ENCODE results near the gene ATF7. TPM values are rescaled to one million over a fixed set of nuclear protein-coding genes. Genes with fewer than 3 reads are reported as not detected.

ATF7 gene
- total RNA-seq, 2 donors from 2014 or later, result 28.1 to 31.5 TPM

GRCh38 chr12:53505086-53505485 is 121.1 kb downstream of the ATF7 start:
- Mint-ChIP-seq H3K9me3 (no peaks in the 10 kb centered on the region), H3K27me3 (no peaks in the 10 kb centered on the region), H3K36me3 (ENCODE audit: low read depth) (peaks cover 33% of the 10 kb centered on the region), H3K4me1 (peaks cover 10% of the 10 kb centered on the region), H3K4me3 (no peak overlapping the region), H3K27ac (no peak overlapping the region)
- ATAC-seq (replicated peaks), result no peak

DNA sequence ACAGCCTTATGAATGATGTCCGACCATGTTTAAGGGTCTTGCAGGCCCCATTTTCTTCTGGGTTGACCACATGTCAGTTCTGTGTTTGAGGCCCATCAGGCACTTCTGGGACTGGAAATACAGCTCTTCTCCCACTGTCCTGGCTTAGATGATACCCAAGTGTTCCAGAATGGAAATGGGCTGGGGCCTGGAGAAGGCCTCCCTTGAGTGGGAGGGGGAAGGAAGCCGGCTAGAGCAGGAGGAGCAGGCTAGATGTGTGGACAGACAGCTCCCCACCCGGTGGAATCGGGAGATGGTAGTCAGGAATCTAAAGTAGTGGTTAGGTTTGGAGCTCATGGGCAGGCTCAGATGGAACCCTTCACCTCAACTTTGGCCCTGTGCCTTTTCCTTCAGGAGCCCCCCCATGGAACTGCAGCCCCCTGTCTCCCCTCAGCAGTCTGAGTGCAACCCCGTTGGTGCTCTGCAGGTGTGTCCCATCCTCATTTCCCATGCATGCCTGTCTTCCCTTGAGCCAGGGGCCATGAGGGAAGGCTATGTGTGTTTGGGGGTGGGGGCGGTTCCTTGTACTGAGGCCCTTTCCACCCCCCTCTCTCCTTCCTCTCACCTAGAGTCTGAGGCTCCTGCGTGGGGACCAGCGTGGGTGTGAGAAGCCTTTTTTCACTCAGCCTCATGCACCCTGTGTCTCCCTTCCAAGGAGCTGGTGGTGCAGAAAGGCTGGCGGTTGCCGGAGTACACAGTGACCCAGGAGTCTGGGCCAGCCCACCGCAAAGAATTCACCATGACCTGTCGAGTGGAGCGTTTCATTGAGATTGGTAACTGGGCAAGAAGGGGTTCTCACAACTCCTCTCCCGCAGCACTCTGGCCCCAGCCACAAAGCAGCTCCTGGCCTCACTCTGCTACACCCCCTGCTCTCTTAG is 121.9 kb downstream of the ATF7 start:
- H3K4me3 Mint-ChIP-seq, result no peak overlapping the region
- H3K36me3 Mint-ChIP-seq (ENCODE audit: low read depth), result peaks cover 33% of the 10 kb centered on the region
- no peak for ATAC-seq (replicated peaks)
- H3K27me3 Mint-ChIP-seq, result no peaks in the 10 kb centered on the region
- peaks cover 10% of the 10 kb centered on the region for H3K4me1 Mint-ChIP-seq
- H3K27ac Mint-ChIP-seq, result peak overlapping the region; percentile 67
- no peaks in the 10 kb centered on the region for H3K9me3 Mint-ChIP-seq

- Mint-ChIP-seq H3K27ac (peak overlapping the region; percentile 48), H3K27me3 (no peaks in the 10 kb centered on the region), H3K4me1 (peaks cover 10% of the 10 kb centered on the region), H3K4me3 (no peak overlapping the region), H3K9me3 (no peaks in the 10 kb centered on the region), H3K36me3 (ENCODE audit: low read depth) (peaks cover 33% of the 10 kb centered on the region)
- ATAC-seq (replicated peaks), result no peak
Measured at GRCh38 chr12:53502983-53503728, 123.0 kb downstream of the ATF7 start.

DNA sequence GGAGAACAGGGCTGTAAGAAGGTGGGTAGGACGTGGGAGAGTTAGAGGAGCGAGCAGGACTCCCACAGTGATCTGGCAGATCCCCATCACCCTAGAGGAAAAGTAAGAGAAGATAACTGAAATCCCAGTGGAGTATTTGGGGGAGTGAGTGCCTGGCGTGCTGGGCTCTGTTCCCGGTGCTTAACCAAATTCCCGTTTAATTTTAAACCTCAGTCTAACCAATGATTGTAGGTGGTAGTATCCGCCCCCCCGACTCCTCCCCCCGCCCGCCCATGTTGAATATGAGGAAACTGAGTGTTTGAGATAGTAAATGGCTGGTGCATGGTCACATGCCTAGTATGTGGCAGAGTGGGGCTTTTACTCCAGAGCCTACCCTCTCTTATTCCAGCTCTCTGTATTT is 123.9 kb downstream of the ATF7 start:
- ATAC-seq (replicated peaks), result no peak
- Mint-ChIP-seq H3K9me3 (no peaks in the 10 kb centered on the region), H3K27ac (peak overlapping the region; percentile 85), H3K4me1 (peaks cover 10% of the 10 kb centered on the region), H3K36me3 (ENCODE audit: low read depth) (peaks cover 31% of the 10 kb centered on the region), H3K4me3 (peak overlapping the region; percentile 86), H3K27me3 (no peaks in the 10 kb centered on the region)

DNA sequence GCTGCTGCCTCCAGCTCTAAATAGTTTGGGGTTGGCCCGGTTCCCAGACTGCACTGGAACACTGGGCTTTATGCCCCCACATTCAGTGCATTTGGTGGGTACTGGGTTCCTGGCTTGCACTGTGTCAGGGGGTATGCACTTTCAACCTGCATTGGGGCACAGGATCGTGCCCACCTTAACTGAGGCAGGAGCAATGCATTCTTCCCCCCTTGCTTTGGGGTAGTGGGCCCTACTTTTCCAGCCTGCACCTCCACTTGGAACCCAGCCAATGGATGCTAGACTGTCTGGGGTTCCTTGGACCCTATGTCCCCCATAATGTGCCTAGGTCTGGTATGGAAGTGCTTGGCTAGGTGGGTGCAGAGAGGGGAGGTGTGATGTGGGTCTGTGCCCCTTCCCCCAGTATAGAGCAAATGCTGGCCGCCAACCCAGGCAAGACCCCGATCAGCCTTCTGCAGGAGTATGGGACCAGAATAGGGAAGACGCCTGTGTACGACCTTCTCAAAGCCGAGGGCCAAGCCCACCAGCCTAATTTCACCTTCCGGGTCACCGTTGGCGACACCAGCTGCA is 124.5 kb downstream of the ATF7 start:
- H3K27me3 Mint-ChIP-seq, result no peaks in the 10 kb centered on the region
- no peak for ATAC-seq (replicated peaks)
- H3K4me1 Mint-ChIP-seq, result peaks cover 10% of the 10 kb centered on the region

DNA sequence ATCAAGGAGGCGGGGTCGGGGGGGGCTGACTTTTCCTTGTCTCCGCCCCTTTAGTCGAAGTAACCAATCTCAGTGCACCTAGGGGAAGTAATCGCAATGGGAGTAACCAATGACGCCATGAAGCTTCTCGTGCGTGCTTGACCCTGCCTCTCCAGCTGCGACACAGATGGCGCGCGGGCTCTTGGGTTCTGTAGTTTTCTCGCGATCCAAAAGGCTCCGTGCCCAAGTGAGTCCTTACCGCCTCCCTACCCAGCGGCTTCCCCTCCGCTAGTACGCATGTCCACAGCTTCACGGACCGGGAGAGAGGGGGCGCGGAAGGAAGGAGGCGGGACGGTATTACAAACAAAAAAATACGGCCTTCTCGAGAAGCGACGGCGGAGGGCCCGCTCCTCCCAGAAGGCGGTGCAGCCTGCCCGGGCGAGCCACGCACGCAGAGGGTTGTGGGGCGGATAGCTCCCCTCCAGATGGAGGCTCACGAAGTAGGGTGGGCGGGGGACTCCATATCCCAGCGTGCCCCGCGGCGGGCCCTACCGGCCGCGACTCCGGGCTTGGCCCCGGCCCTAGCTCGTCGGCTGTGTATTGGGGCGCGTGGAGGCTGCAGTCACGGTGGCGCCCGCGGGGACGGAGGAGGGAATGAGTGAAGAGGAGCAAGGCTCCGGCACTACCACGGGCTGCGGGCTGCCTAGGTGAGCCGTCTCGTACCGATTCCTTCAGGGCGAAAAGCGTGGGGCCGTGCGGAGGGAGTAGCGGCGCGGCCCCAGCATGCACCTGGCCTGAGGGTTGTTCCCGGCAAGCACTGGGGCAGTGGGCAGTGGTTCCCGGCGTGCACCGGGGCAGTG is 125.2 kb downstream of the ATF7 start, which contains the start of gene TARBP2:
TARBP2 (plus strand) TSS at position 508 of the 839 bp plus-strand sequence; CDS start at position 634, 126 bp downstream.
- Mint-ChIP-seq H3K9me3 (no peaks in the 10 kb centered on the region), H3K27ac (peak within 1 kb of the TSS; percentile 85), H3K36me3 (ENCODE audit: low read depth) (peaks cover 19% of the 10 kb centered on the region), H3K4me3 (peak within 1 kb of the TSS; percentile 86), H3K4me1 (peaks cover 10% of the 10 kb centered on the region), H3K27me3 (no peaks in the 10 kb centered on the region)
- peak; percentile 87 for ATAC-seq (replicated peaks)

More for the DNA sequence above, 124.5 kb downstream of the ATF7 start:
- peaks cover 25% of the 10 kb centered on the region for H3K36me3 Mint-ChIP-seq (ENCODE audit: low read depth)
- H3K9me3 Mint-ChIP-seq, result no peaks in the 10 kb centered on the region
- H3K4me3 Mint-ChIP-seq, result peak overlapping the region; percentile 86
- peak overlapping the region; percentile 85 for H3K27ac Mint-ChIP-seq

- Mint-ChIP-seq H3K27me3 (no peaks in the 10 kb centered on the region), H3K27ac (peak overlapping the region; percentile 85), H3K4me1 (peaks cover 10% of the 10 kb centered on the region), H3K4me3 (peak overlapping the region; percentile 86), H3K9me3 (no peaks in the 10 kb centered on the region), H3K36me3 (ENCODE audit: low read depth) (peaks cover 11% of the 10 kb centered on the region)
- no peak for ATAC-seq (replicated peaks)
Measured at GRCh38 chr12:53500142-53500775, 125.9 kb downstream of the ATF7 start.

GRCh38 chr12:53499266-53500141 is 126.7 kb downstream of the ATF7 start, which contains the start of gene MAP3K12:
MAP3K12 (minus strand) TSS chr12:53499458; CDS start chr12:53487391, 12,067 bp downstream.
- H3K4me3 Mint-ChIP-seq, result peak within 1 kb of the TSS; percentile 86
- no peaks in the 10 kb centered on the region for H3K27me3 Mint-ChIP-seq
- peaks cover 10% of the 10 kb centered on the region for H3K4me1 Mint-ChIP-seq
- peak within 1 kb of the TSS; percentile 85 for H3K27ac Mint-ChIP-seq
- no peaks in the 10 kb centered on the region for H3K9me3 Mint-ChIP-seq
- H3K36me3 Mint-ChIP-seq (ENCODE audit: low read depth), result peaks cover 4% of the 10 kb centered on the region
- ATAC-seq (replicated peaks), result peak; percentile 14

- H3K27me3 Mint-ChIP-seq, result no peaks in the 10 kb centered on the region
- peaks cover 19% of the 10 kb centered on the region for H3K4me1 Mint-ChIP-seq
- ATAC-seq (replicated peaks), result no peak
- no peaks in the 10 kb centered on the region for H3K9me3 Mint-ChIP-seq
- H3K4me3 Mint-ChIP-seq, result peak overlapping the region; percentile 86
- H3K27ac Mint-ChIP-seq, result peak overlapping the region; percentile 82
- no peaks in the 10 kb centered on the region for H3K36me3 Mint-ChIP-seq (ENCODE audit: low read depth)
Measured at GRCh38 chr12:53498235-53498630, 127.9 kb downstream of the ATF7 start.

DNA sequence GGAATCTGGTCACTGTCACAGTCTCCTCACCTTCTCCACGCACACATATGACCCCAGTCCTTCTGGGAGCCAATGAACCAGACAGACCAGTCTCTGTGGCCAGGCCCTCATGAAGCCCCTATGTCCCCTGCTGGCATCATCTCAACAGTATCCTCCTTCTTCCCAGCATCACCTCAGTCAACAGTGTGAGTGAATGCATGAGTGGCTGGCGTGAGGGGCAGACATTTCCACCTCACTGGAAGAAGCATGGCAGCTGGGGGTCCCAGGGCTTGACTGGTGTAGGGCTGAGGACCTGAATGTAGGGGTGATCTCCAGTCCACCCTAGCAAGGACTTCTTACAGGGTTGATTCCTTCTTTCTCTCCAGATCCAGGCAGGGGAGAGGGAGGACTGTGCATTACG is 128.7 kb downstream of the ATF7 start:
- Mint-ChIP-seq H3K27ac (peak overlapping the region; percentile 82), H3K27me3 (no peaks in the 10 kb centered on the region), H3K4me1 (peaks cover 22% of the 10 kb centered on the region), H3K36me3 (ENCODE audit: low read depth) (no peaks in the 10 kb centered on the region), H3K9me3 (no peaks in the 10 kb centered on the region), H3K4me3 (peak overlapping the region; percentile 86)
- no peak for ATAC-seq (replicated peaks)

GRCh38 chr12:53496752-53497032 is 129.5 kb downstream of the ATF7 start:
- Mint-ChIP-seq H3K36me3 (ENCODE audit: low read depth) (no peaks in the 10 kb centered on the region), H3K27me3 (no peaks in the 10 kb centered on the region), H3K4me1 (peaks cover 17% of the 10 kb centered on the region), H3K4me3 (no peak overlapping the region), H3K9me3 (no peaks in the 10 kb centered on the region), H3K27ac (peak overlapping the region; percentile 43)
- ATAC-seq (replicated peaks), result no peak

DNA sequence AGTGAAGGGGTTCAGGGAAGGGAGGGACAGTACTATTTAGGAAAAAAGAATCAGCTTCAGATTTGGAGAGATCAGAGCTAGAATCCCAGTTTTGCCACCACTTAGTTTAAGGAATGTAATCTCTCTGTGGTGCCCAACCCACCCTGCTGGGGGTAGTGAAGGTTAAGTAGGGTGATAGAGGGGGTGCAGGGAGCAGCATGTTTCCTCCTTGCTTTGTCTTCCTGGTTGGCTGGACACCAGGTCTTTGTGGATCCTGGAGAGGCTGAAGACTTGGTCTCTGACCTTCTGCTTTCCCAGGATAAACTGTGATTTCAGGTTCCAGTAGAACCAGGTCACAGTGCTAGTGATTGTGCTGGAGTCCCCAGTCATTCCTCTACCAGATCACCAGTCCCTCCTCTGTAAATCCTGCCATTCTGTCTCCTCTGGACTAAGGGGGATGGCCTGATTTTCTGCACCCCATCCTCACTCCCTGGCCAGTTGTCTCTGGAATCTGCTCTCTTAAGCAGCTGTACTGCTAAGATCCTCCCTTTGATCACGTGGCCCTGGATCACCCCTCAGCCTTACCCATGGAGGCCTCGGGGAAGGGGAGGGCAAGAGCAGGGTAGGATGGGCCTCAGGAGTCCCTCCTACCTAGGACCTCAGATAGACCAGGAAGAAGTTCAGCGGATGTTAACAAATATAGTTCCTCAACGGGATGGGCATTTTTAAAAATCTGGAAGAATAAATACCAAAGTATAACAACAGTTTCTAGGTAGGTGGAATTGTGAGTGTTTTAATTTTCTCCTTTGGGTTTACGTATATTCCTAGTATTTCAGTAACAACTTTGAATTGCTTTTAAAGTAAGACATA is 130.1 kb downstream of the ATF7 start:
- Mint-ChIP-seq H3K4me3 (no peak overlapping the region), H3K27ac (peak overlapping the region; percentile 43), H3K27me3 (no peaks in the 10 kb centered on the region), H3K9me3 (no peaks in the 10 kb centered on the region), H3K4me1 (peaks cover 17% of the 10 kb centered on the region), H3K36me3 (ENCODE audit: low read depth) (no peaks in the 10 kb centered on the region)
- no peak for ATAC-seq (replicated peaks)
